HG02938 (cell line): Measurements from ENCODE around the gene GREM2.

Experiments used
- ATAC-seq: cut with Tn5 transposase; IDR thresholded peaks from one replicate; pipeline ENCODE4 v1.9.1; 2021; ENCODE audit warnings: mild to moderate bottlenecking, moderate library complexity; ENCODE audit not compliant: unreplicated experiment

Gene GREM2

GRCh38 chr1:240462766-240463395, 149.1 kb downstream of the GREM2 start:
- no peak for ATAC-seq

- ATAC-seq, result no peak
These were observed 149.7 kb downstream of the GREM2 start for GRCh38 chr1:240462277-240462676.

GRCh38 chr1:240457203-240457602, 154.8 kb downstream of the GREM2 start:
- no peak for ATAC-seq

- ATAC-seq, result no peak
These were observed 156.6 kb downstream of the GREM2 start for GRCh38 chr1:240455228-240455821.

- ATAC-seq, result no peak
These were observed 166.6 kb downstream of the GREM2 start for GRCh38 chr1:240445369-240445768.

GRCh38 chr1:240441669-240442068, 170.3 kb downstream of the GREM2 start:
- ATAC-seq, result no peak
